ENCODE data around the gene CREG1. TPM values are rescaled to one million over a fixed set of nuclear protein-coding genes. Genes with fewer than 3 reads are reported as not detected.

The CREG1 gene
- total and polyA plus RNA-seq, 2 experiments from 2014 or later, result 21.2 to 42.7 TPM

GRCh38 chr1:167582722-167583121, 29.2 kb upstream of the CREG1 start (continued):
- TF ChIP-seq EZH2 (IDR thresholded peaks at IDR 0.05; ENCODE audit: low read depth, unreplicated experiment), result no peak
- TF ChIP-seq, protein P1, sequence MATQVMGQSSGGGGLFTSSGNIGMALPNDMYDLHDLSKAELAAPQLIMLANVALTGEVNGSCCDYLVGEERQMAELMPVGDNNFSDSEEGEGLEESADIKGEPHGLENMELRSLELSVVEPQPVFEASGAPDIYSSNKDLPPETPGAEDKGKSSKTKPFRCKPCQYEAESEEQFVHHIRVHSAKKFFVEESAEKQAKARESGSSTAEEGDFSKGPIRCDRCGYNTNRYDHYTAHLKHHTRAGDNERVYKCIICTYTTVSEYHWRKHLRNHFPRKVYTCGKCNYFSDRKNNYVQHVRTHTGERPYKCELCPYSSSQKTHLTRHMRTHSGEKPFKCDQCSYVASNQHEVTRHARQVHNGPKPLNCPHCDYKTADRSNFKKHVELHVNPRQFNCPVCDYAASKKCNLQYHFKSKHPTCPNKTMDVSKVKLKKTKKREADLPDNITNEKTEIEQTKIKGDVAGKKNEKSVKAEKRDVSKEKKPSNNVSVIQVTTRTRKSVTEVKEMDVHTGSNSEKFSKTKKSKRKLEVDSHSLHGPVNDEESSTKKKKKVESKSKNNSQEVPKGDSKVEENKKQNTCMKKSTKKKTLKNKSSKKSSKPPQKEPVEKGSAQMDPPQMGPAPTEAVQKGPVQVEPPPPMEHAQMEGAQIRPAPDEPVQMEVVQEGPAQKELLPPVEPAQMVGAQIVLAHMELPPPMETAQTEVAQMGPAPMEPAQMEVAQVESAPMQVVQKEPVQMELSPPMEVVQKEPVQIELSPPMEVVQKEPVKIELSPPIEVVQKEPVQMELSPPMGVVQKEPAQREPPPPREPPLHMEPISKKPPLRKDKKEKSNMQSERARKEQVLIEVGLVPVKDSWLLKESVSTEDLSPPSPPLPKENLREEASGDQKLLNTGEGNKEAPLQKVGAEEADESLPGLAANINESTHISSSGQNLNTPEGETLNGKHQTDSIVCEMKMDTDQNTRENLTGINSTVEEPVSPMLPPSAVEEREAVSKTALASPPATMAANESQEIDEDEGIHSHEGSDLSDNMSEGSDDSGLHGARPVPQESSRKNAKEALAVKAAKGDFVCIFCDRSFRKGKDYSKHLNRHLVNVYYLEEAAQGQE (IDR thresholded peaks at IDR 0.05; ENCODE audit: unreplicated experiment), result no peak

DNA sequence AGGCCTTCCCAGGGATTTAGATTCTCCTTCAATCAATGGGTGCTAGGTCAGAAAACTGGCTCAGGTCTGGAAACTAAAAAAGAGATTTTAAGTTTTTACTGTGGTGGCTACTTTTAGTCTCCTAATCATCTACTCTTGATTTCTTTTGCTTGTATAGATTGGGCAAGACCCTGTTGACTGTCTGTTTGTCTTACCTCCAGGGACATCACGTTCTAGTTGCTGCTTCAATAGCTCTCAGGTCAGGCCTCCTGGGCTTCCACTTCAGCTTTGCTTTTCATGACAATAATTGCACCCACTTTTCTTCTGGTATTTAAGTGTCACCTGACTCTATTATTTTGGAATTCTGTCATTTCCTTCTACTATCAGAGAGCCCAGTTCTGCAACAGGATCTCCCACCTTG, 28.5 kb upstream of the CREG1 start:
- H3K4me3 ChIP-seq, result no peak overlapping the region
- DNase-seq (ENCODE audit: low spot score) (no peak), ATAC-seq (no peak)
- no peaks in the 10 kb centered on the region; the same call in 1 of the 2 replicates for H4K20me1 ChIP-seq (replicated peaks; ENCODE audit: insufficient read depth)
- Mint-ChIP-seq H3K27me3 (ENCODE audit: insufficient read depth, low read depth, poor library complexity) (no peaks in the 10 kb centered on the region), H3K4me1 (no peaks in the 10 kb centered on the region), H3K4me3 (no peak overlapping the region), H3K36me3 (ENCODE audit: low read depth) (no peaks in the 10 kb centered on the region), H3K9me3 (peaks cover 3% of the 10 kb centered on the region; the same call in 1 of the 3 replicates), H3K27ac (no peak overlapping the region)
- peaks cover 8% of the 10 kb centered on the region; the same call in 1 of the 2 replicates for H3K9me2 ChIP-seq (ENCODE audit: insufficient read depth)
- no peak overlapping the region for H2AFZ ChIP-seq
- H3K79me2 ChIP-seq (replicated peaks; ENCODE audit: insufficient read depth), result no peaks in the 10 kb centered on the region
- TF ChIP-seq STAT1 (IDR thresholded peaks at IDR 0.05; ENCODE audit: unreplicated experiment) (no peak), EZH2 (IDR thresholded peaks at IDR 0.05; ENCODE audit: low read depth, unreplicated experiment) (no peak), ZNF331 (CRISPR knock-in tag; IDR thresholded peaks at IDR 0.05; ENCODE audit: low read depth) (no peak), POLR2AphosphoS5 (IDR thresholded peaks at IDR 0.05; ENCODE audit: low read depth) (no peak), ETS1 (IDR thresholded peaks at IDR 0.05) (no peak), EZH2phosphoT487 (IDR thresholded peaks at IDR 0.05; ENCODE audit: unreplicated experiment) (no peak)
- H3K36me3 ChIP-seq (ENCODE audit: insufficient read depth), result no peaks in the 10 kb centered on the region
- no peaks in the 10 kb centered on the region for H3K27me3 ChIP-seq (ENCODE audit: insufficient read depth)
- H3F3A ChIP-seq (replicated peaks; ENCODE audit: low read depth), result no peaks in the 10 kb centered on the region
- no peaks in the 10 kb centered on the region for H3K4me1 ChIP-seq (ENCODE audit: insufficient read depth)
- no peak overlapping the region for H3K27ac ChIP-seq (ENCODE audit: low read depth)
- no peak overlapping the region for H3K4me2 ChIP-seq

DNA sequence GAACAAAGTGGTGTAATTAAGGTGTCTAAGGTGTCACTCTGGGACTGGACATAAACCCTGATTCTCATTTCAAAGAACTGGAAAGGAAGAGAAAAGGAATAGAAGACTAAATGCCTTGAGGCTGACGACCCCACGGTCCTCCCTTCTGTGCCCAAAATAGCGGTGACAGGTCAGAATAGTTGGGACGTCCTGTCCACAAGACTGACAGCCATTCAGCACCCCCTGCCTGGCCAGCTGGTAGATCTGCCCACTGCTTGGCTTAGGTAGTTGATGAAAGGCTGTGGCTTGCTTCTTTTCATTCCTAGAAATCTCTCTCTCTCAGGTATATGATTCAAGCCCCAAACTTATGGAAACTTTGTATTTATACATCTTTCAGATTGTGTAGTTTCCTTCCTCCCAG, 26.4 kb upstream of the CREG1 start:
- H3K9me3 Mint-ChIP-seq, result peaks cover 3% of the 10 kb centered on the region; the same call in 1 of the 3 replicates
- no peak overlapping the region for H3K27ac Mint-ChIP-seq

More for the DNA sequence above, 26.4 kb upstream of the CREG1 start:
- TF ChIP-seq EZH2phosphoT487 (IDR thresholded peaks at IDR 0.05; ENCODE audit: unreplicated experiment) (no peak), ZNF114 (CRISPR knock-in tag; IDR thresholded peaks at IDR 0.05) (no peak)
- ATAC-seq, result no peak
- H3F3A ChIP-seq (replicated peaks; ENCODE audit: low read depth), result no peaks in the 10 kb centered on the region
- no peaks in the 10 kb centered on the region for H3K27me3 Mint-ChIP-seq (ENCODE audit: insufficient read depth, low read depth, poor library complexity)
- H3K4me3 Mint-ChIP-seq, result no peak overlapping the region
- H3K36me3 Mint-ChIP-seq (ENCODE audit: low read depth), result no peaks in the 10 kb centered on the region
- H3K4me2 ChIP-seq, result no peak overlapping the region
- no peaks in the 10 kb centered on the region for H3K4me1 ChIP-seq (ENCODE audit: insufficient read depth)
- H3K4me1 Mint-ChIP-seq, result no peaks in the 10 kb centered on the region
- H3K27me3 ChIP-seq (ENCODE audit: insufficient read depth), result no peaks in the 10 kb centered on the region
- H3K9me2 ChIP-seq (ENCODE audit: insufficient read depth), result peaks cover 7% of the 10 kb centered on the region; the same call in 1 of the 2 replicates
- no peak overlapping the region for H2AFZ ChIP-seq
- no peak overlapping the region for H3K27ac ChIP-seq (ENCODE audit: low read depth)
- no peak for DNase-seq (ENCODE audit: low spot score)
- no peaks in the 10 kb centered on the region; the same call in 1 of the 2 replicates for H4K20me1 ChIP-seq (replicated peaks; ENCODE audit: insufficient read depth)
- H3K79me2 ChIP-seq (replicated peaks; ENCODE audit: insufficient read depth), result no peaks in the 10 kb centered on the region
- no peaks in the 10 kb centered on the region for H3K36me3 ChIP-seq (ENCODE audit: insufficient read depth)
- H3K4me3 ChIP-seq, result no peak overlapping the region

Measured in GM23338 (cell line).